Colonic mucosa (tissue), 4 donors: Measurements from ENCODE around the gene PMEPA1. TPM values are rescaled to one million over a fixed set of nuclear protein-coding genes. Genes with fewer than 3 reads are reported as not detected.

Source experiments
- DNase-seq: peaks from one replicate; pipeline ENCODE4 v3.0.0-alpha.2; 2020
- H3K27ac ChIP-seq: fragments of 200-600 bp; one replicate; pipeline ENCODE4 v1.8.0; 2021
- H3K27me3 ChIP-seq: fragments of 200-600 bp; one replicate; pipeline ENCODE4 v1.8.0; 2021
- H3K36me3 ChIP-seq: fragments of 200-600 bp; one replicate; pipeline ENCODE4 v1.8.0; 2021
- H3K4me1 ChIP-seq: fragments of 200-600 bp; one replicate; pipeline ENCODE4 v1.8.0; 2021; ENCODE audit warnings: mild to moderate bottlenecking
- H3K4me3 ChIP-seq: fragments of 200-600 bp; one replicate; pipeline ENCODE4 v1.8.0; 2021
- H3K9ac ChIP-seq, 2 donors: one replicate each; pipeline ENCODE4 v1.7.0; 2013; ENCODE audit warnings: control low read depth in 2 of 2, low read depth in 2 of 2, low read length in 2 of 2
- H3K9me3 ChIP-seq: fragments of 200-600 bp; one replicate; pipeline ENCODE4 v1.8.0; 2021
- CTCF ChIP-seq: fragments of 200-600 bp; IDR thresholded peaks from one replicate; pipeline ENCODE4 v1.8.0; 2022; ENCODE audit warnings: antibody characterized with exemption, mild to moderate bottlenecking
- intact Hi-C: fragments of 100-400 bp; cut with DNase I; formaldehyde crosslinking; loops from one replicate; pipeline ENCODE4 v1.14.1; 2022
- total RNA-seq, 2 donors: library from RNA; stranded (reverse); fragmentation: NEBNext Ultra II Directional in 1 of 2; extraction: Animal tissue kit (Norgen Biotek cat#: 25700) in 1 of 2; gene quantifications; one replicate each; pipeline ENCODE4 v1.2.1, GENCODE V29; 2021
- donor health status: healthy.
- donor health status: DM: no; HTN: no; CAD: no.
- donor health status: DM: no; HTN: no; CAD: no.

The PMEPA1 gene
- total RNA-seq, 2 donors from 2014 or later = 13.0 to 26.1 TPM

GRCh38 chr20:57663681-57664451 is 45.9 kb downstream of the PMEPA1 start:
- TF ChIP-seq CTCF = no peak
- Histone ChIP-seq H3K9ac (no peak overlapping the region), H3K4me1 (no peaks in the 10 kb centered on the region), H3K4me3 (no peak overlapping the region), H3K9me3 (no peaks in the 10 kb centered on the region), H3K27ac (no peak overlapping the region), H3K27me3 (no peaks in the 10 kb centered on the region), H3K36me3 (no peaks in the 10 kb centered on the region)
- intact Hi-C loops = no loop called here
- no peak for DNase-seq

GRCh38 chr20:57663241-57663640 is 46.6 kb downstream of the PMEPA1 start:
- H3K27me3 ChIP-seq = no peaks in the 10 kb centered on the region
- no peaks in the 10 kb centered on the region for H3K9me3 ChIP-seq
- no peak overlapping the region for H3K4me3 ChIP-seq
- H3K4me1 ChIP-seq = no peaks in the 10 kb centered on the region
- no peak for TF ChIP-seq CTCF
- intact Hi-C loops = no loop called here
- no peak for DNase-seq
- no peak overlapping the region for H3K9ac ChIP-seq
- no peak overlapping the region for H3K27ac ChIP-seq
- H3K36me3 ChIP-seq = no peaks in the 10 kb centered on the region

GRCh38 chr20:57662456-57663240 is 47.2 kb downstream of the PMEPA1 start:
- H3K4me3 ChIP-seq = no peak overlapping the region
- no peaks in the 10 kb centered on the region for H3K27me3 ChIP-seq
- intact Hi-C loops = no loop called here
- no peaks in the 10 kb centered on the region for H3K4me1 ChIP-seq
- TF ChIP-seq CTCF = no peak
- H3K36me3 ChIP-seq = no peaks in the 10 kb centered on the region
- H3K27ac ChIP-seq = no peak overlapping the region
- DNase-seq = peak; percentile 12
- no peaks in the 10 kb centered on the region for H3K9me3 ChIP-seq
- no peak overlapping the region for H3K9ac ChIP-seq

GRCh38 chr20:57661746-57662455 is 47.9 kb downstream of the PMEPA1 start:
- intact Hi-C loops = no loop called here
- Histone ChIP-seq H3K36me3 (no peaks in the 10 kb centered on the region), H3K27ac (no peak overlapping the region), H3K4me3 (no peak overlapping the region), H3K9ac (no peak overlapping the region), H3K9me3 (no peaks in the 10 kb centered on the region), H3K27me3 (no peaks in the 10 kb centered on the region), H3K4me1 (no peaks in the 10 kb centered on the region)
- no peak for TF ChIP-seq CTCF
- DNase-seq = peak; percentile 10

- TF ChIP-seq CTCF = no peak
- Histone ChIP-seq H3K9ac (no peak overlapping the region), H3K27me3 (no peaks in the 10 kb centered on the region), H3K27ac (no peak overlapping the region), H3K36me3 (no peaks in the 10 kb centered on the region), H3K4me1 (no peaks in the 10 kb centered on the region), H3K4me3 (no peak overlapping the region), H3K9me3 (no peaks in the 10 kb centered on the region)
- intact Hi-C loops = no loop called here
- peak; percentile 15 for DNase-seq
Measured at GRCh38 chr20:57660922-57661745, 48.7 kb downstream of the PMEPA1 start.
